MCF 10A (cell line): ENCODE measurements around the gene GALK1. TPM values are rescaled to one million over a fixed set of nuclear protein-coding genes. Genes with fewer than 3 reads are reported as not detected.
A peak's percentile ranks its signal among the peaks of the same experiment; 100 is the strongest.

Experiments
- BruUV-seq: library from RNA; stranded (reverse); fragments of 400-500 nt; replicated peaks from 2 replicates; lab custom pipeline; 2021; lab: Mats Ljungman, UMichigan
- CTCF ChIA-PET: fragments of 300-600 bp; sonication (Branson Sonifier 250); formaldehyde crosslinking; extraction: SDS; loops from one replicate; lab custom pipeline; 2021; ENCODE audit warnings: antibody characterized with exemption, inconsistent platforms; lab: Yijun Ruan, JAX
- POLR2A ChIA-PET: fragments of 300-600, 350-650 bp; sonication (Branson Sonifier 250); formaldehyde crosslinking; extraction: SDS; loops from one replicate; lab custom pipeline; 2020; ENCODE audit warnings: antibody characterized with exemption, inconsistent platforms; lab: Yijun Ruan, JAX
- DNase-seq: peaks from one replicate; pipeline ENCODE4 v3.0.0-alpha.2; 2018; ENCODE audit not compliant: unreplicated experiment
- H3K27ac Mint-ChIP-seq: one replicate; pipeline ENCODE4 v1.8.0; 2022; ENCODE audit warnings: mild to moderate bottlenecking, low read depth, mixed read lengths; ENCODE audit not compliant: unreplicated experiment
- H3K27me3 Mint-ChIP-seq: one replicate; pipeline ENCODE4 v1.8.0; 2022; ENCODE audit warnings: mixed read lengths; ENCODE audit not compliant: insufficient read depth, unreplicated experiment
- H3K36me3 Mint-ChIP-seq: one replicate; pipeline ENCODE4 v1.8.0; 2022; ENCODE audit warnings: mild to moderate bottlenecking, moderate library complexity, mixed read lengths; ENCODE audit not compliant: insufficient read depth, unreplicated experiment
- H3K4me1 Mint-ChIP-seq: one replicate; pipeline ENCODE4 v1.8.0; 2022; ENCODE audit warnings: mixed read lengths; ENCODE audit not compliant: insufficient read depth, unreplicated experiment
- H3K4me3 Mint-ChIP-seq: one replicate; pipeline ENCODE4 v1.8.0; 2022; ENCODE audit warnings: mild to moderate bottlenecking, moderate library complexity, mixed read lengths; ENCODE audit not compliant: unreplicated experiment
- H3K9me3 Mint-ChIP-seq: one replicate; pipeline ENCODE4 v1.8.0; 2022; ENCODE audit warnings: mixed read lengths; ENCODE audit not compliant: unreplicated experiment
- CTCF ChIP-seq: fragments of 200-600 bp; IDR thresholded peaks from one replicate; pipeline ENCODE4 v1.8.0; 2022; ENCODE audit warnings: antibody characterized with exemption, mild to moderate bottlenecking; ENCODE audit not compliant: unreplicated experiment
- intact Hi-C: fragments of 100-400 bp; cut with micrococcal nuclease; formaldehyde crosslinking; loops from 2 replicates; pipeline ENCODE4 v1.14.1; 2022
- total RNA-seq: library from RNA; stranded (reverse); gene quantifications from 2 replicates; pipeline ENCODE4 v1.2.3, GENCODE V29; 2022

The GALK1 gene
- total RNA-seq, 1 experiment from 2014 or later, result 8.7 TPM

- POLR2A ChIA-PET, result interaction anchor here (0.5 to 1.9 kb wide), 3 partner anchors 8 to 86 kb away, joined by 3 to 7 read pairs (median 4); no protein-coding TSS in a partner anchor
- no peak for DNase-seq
- Mint-ChIP-seq H3K36me3 (peaks cover 93% of the 10 kb centered on the region), H3K27ac (no peak overlapping the region), H3K4me3 (no peak overlapping the region), H3K9me3 (no peaks in the 10 kb centered on the region), H3K27me3 (no peaks in the 10 kb centered on the region), H3K4me1 (peaks cover 6% of the 10 kb centered on the region)
- CTCF ChIA-PET, result no interaction called here
- intact Hi-C loops, result no loop called here
- BruUV-seq, result no TSS peak
- no peak for TF ChIP-seq CTCF
These were observed 8.4 kb downstream of the GALK1 start for GRCh38 chr17:75756451-75757085.

- H3K4me3 Mint-ChIP-seq, result no peak overlapping the region
- BruUV-seq, result no TSS peak
- no peak for DNase-seq
- H3K27me3 Mint-ChIP-seq, result no peaks in the 10 kb centered on the region
- TF ChIP-seq CTCF, result no peak
- H3K9me3 Mint-ChIP-seq, result no peaks in the 10 kb centered on the region
- peak overlapping the region; percentile 54 for H3K27ac Mint-ChIP-seq
- CTCF ChIA-PET, result no interaction called here
- H3K4me1 Mint-ChIP-seq, result peaks cover 6% of the 10 kb centered on the region
- intact Hi-C loops, result no loop called here
- peaks cover 93% of the 10 kb centered on the region for H3K36me3 Mint-ChIP-seq
- POLR2A ChIA-PET, result interaction anchor here (0.5 to 1.9 kb wide), 3 partner anchors 8 to 86 kb away, joined by 3 to 7 read pairs (median 4); no protein-coding TSS in a partner anchor
These were observed 9.0 kb downstream of the GALK1 start for GRCh38 chr17:75755990-75756389.

GRCh38 chr17:75755205-75755901, 9.6 kb downstream of the GALK1 start:
- ChIA-PET CTCF (no interaction called here), POLR2A (interaction anchor here (0.9 to 1.5 kb wide), 3 partner anchors 9 to 79 kb away, joined by 3 to 4 read pairs (median 4); no protein-coding TSS in a partner anchor)
- intact Hi-C loops, result no loop called here
- Mint-ChIP-seq H3K4me3 (no peak overlapping the region), H3K27me3 (no peaks in the 10 kb centered on the region), H3K9me3 (no peaks in the 10 kb centered on the region), H3K27ac (peak overlapping the region; percentile 54), H3K36me3 (peaks cover 93% of the 10 kb centered on the region), H3K4me1 (peaks cover 6% of the 10 kb centered on the region)
- TF ChIP-seq CTCF, result no peak
- no peak for DNase-seq
- BruUV-seq, result no TSS peak
